Gastrocnemius medialis (tissue), 4 donors: ENCODE measurements around the gene ZCCHC24. TPM values are rescaled to one million over a fixed set of nuclear protein-coding genes. Genes with fewer than 3 reads are reported as not detected.

Experiments
- ATAC-seq, 2 donors: fragments of 150-250 bp; one replicate each; pipeline ENCODE4 v1.9.1; 2016
- DNase-seq, 2 donors: peaks; one replicate each; pipeline ENCODE4 v3.0.0-alpha.2; 2019
- H3K27ac ChIP-seq, 4 donors: fragments of 200-600 bp; sonication (generic); 1 replicate in 1 of 4; 2 replicates in 3 of 4; pipeline ENCODE4 v1.5.1; 2016 to 2018; ENCODE audit warnings: mild to moderate bottlenecking in 2 of 4, moderate library complexity in 1 of 4
- H3K27me3 ChIP-seq, 3 donors: fragments of 200-600 bp; sonication (generic) in 2 of 3; 1 replicate in 1 of 3; 2 replicates in 2 of 3; pipeline versions ENCODE4 v1.5.1 to v1.6.0; 2016 to 2019; ENCODE audit warnings: mild to moderate bottlenecking in 1 of 3, moderate library complexity in 1 of 3
- H3K36me3 ChIP-seq, 2 donors: fragments of 200-600 bp; sonication (generic) in 1 of 2; one replicate each; pipeline ENCODE4 v1.5.1; 2017 to 2018
- H3K4me1 ChIP-seq, 2 donors: fragments of 200-600 bp; sonication (generic) in 1 of 2; one replicate each; pipeline ENCODE4 v1.5.1; 2016 to 2017; ENCODE audit warnings: mild to moderate bottlenecking in 2 of 2
- H3K4me3 ChIP-seq, 4 donors: fragments of 200-600 bp; sonication (generic) in 3 of 4; 1 replicate in 1 of 4; 2 replicates in 3 of 4; pipeline ENCODE4 v1.5.1; 2016 to 2019; ENCODE audit warnings: mild to moderate bottlenecking in 2 of 4
- H3K9me3 ChIP-seq, 3 donors: fragments of 200-600 bp; sonication (generic) in 2 of 3; 1 replicate in 1 of 3; 2 replicates in 2 of 3; pipeline ENCODE4 v1.5.1; 2016 to 2019
- POLR2A ChIP-seq, 2 donors: fragments of 450-650 bp; IDR thresholded peaks; one replicate each; pipeline ENCODE4 v1.6.1; 2017; ENCODE audit warnings: antibody characterized with exemption in 2 of 2, mild to moderate bottlenecking in 2 of 2, moderate library complexity in 2 of 2
- in situ Hi-C, 4 donors: fragments of 200-750 bp; cut with MboI; loops; one replicate each; pipeline versions ENCODE4 v1.15.0 to v1.8.0; 2017; ENCODE audit warnings: low sequenced_read_pairs in 4 of 4
- intact Hi-C: fragments of 100-400 bp; cut with DNase I; formaldehyde crosslinking; loops from one replicate; pipeline ENCODE4 v1.15.1; 2023; ENCODE audit warnings: low total_unique reads
- total RNA-seq, 4 donors: library from RNA; depleted of rRNA; stranded (reverse); fragments of >200 nt; gene quantifications; one replicate each; pipeline versions ENCODE4 v1.1.0 to v1.2.3, GENCODE V29; 2016
- TF ChIP-seq, protein P1 (sequence below), 5 experiments: fragments of 450-650 bp in 3 of 5; fragments of 200-600 bp in 2 of 5; sonication (generic) in 2 of 5; IDR thresholded peaks in 4 of 5; conservative IDR thresholded peaks in 1 of 5; 1 replicate in 4 of 5; 2 replicates in 1 of 5; pipeline ENCODE4 v1.5.1; 2016 to 2019; ENCODE audit warnings: antibody characterized with exemption in 5 of 5, mild to moderate bottlenecking in 3 of 5, moderate library complexity in 3 of 5

Gene ZCCHC24
- total RNA-seq, 4 donors from 2014 or later: 59.6 to 122 (median 84.5) TPM

DNA sequence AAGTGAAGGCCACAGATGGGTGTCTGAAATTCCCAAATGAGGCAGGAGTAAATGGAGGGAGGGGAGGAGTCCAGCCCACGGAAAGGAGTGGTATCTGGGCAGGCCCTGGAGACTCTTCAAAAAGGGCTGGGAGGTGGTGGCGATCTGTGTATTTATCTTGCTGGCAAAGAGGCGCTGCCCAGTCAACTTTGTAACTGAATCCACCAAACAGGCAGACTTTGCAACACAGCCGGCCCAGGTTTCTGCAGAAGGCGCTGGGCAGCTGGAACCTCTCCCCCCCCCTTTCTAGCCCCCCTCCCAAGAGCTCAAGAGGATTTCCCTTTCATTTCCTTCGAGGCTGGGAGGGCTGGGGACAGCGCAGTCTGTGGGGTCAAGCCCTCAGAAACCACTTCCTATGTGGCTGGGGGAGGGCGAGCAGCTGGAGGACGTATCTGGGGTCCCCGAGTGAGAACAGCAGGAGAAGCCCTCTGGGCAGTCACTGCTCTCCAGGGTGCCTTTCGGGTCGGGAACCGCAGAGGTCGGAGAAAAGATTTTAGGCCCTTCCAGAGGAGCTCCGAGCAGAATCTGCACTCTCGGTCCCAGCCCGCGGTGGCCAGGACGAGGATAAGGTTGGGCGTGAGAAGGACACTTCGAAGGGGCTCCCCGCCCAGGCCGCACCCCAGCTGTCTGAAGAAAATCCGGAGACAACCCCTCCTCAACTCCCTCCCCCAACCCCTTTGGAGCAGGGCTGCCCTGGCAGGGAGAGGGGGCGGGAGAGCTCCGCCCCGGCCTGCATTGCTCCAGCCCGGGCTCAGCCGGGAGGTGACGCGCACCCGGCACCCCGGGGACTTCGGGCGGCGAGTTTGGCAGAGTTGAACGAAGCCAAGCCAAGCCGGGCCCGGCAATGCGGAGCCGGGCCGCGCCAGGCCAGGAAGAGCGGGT lies 965 bp downstream of the ZCCHC24 start:
- intact Hi-C loops: loop anchor here (2.0 to 10.0 kb wide), 4 partner anchors 46 to 1472 kb away; partner anchors contain the start of gene ANXA11
- Histone ChIP-seq H3K27me3 (no peaks in the 10 kb centered on the region), H3K4me3 (peak overlapping the region; percentile 69 to 88 (median 71)), H3K27ac (peak overlapping the region; percentile 91 to 98 (median 94)), H3K4me1 (peaks cover 73 to 81% of the 10 kb centered on the region in 2 donors), H3K9me3 (no peaks in the 10 kb centered on the region), H3K36me3 (no peaks in the 10 kb centered on the region)
- in situ Hi-C loops: loop anchor here in 1 of 4 donors (25.0 kb wide), 1 partner anchor 357 kb away; no protein-coding TSS in a partner anchor
- ATAC-seq: peak; percentile 26 to 30
- TF ChIP-seq, protein P1, sequence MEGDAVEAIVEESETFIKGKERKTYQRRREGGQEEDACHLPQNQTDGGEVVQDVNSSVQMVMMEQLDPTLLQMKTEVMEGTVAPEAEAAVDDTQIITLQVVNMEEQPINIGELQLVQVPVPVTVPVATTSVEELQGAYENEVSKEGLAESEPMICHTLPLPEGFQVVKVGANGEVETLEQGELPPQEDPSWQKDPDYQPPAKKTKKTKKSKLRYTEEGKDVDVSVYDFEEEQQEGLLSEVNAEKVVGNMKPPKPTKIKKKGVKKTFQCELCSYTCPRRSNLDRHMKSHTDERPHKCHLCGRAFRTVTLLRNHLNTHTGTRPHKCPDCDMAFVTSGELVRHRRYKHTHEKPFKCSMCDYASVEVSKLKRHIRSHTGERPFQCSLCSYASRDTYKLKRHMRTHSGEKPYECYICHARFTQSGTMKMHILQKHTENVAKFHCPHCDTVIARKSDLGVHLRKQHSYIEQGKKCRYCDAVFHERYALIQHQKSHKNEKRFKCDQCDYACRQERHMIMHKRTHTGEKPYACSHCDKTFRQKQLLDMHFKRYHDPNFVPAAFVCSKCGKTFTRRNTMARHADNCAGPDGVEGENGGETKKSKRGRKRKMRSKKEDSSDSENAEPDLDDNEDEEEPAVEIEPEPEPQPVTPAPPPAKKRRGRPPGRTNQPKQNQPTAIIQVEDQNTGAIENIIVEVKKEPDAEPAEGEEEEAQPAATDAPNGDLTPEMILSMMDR (IDR thresholded peaks at IDR 0.05 in 4 of 5, conservative IDR thresholded peaks at IDR 0.05 in 1 of 5): no peak
- peak in 1 of 2 donors; percentile 73 for TF ChIP-seq POLR2A (IDR thresholded peaks at IDR 0.05)
- peak; percentile 75 to 89 for DNase-seq

DNA sequence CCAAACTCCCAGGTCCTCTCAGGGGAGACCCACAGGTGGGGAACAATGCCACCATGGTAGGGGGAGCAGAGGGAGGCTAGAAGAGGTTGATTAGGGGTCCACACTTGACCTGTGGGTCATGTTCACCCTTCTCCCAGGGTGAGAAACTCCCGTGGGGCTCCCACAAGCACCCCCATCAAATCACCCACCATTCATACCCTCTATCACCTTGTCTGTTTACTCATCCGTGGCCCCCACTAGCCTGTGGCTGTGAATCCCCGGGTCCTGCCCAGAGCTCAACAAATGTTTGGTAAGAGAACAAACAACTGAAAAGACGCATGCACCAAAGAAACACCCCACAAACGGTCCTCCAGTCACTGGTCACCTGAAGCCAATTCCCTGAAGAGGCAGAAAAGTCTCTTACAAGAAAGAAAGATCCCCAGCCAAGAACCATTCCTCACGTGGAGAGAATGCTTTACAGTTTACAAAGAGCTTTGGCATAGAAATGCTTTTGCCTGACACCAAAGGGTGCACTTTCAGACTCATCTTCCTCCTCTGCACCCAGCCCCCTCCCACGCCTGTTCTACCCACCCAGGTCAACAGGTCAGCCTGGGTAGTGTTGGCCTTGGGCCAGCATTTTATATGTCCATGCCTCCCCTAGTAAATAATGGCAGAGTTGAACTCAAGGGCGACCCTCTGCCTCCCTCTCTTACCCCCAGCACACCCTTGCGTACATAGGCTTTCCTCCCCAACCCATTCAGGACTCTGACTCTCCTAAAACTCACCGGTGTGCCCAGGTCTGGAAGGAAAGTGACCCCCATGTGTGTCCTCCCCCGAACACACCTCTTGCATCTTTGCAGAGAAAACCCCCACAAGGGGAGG lies 1.9 kb downstream of the ZCCHC24 start:
- Histone ChIP-seq H3K9me3 (no peaks in the 10 kb centered on the region), H3K4me3 (peak overlapping the region; percentile 69 to 88 (median 71)), H3K4me1 (peaks cover 74 to 82% of the 10 kb centered on the region in 2 donors), H3K27ac (peak overlapping the region; percentile 91 to 98 (median 94)), H3K36me3 (no peaks in the 10 kb centered on the region), H3K27me3 (no peaks in the 10 kb centered on the region)
- ATAC-seq (no peak), DNase-seq (no peak)
- no peak for TF ChIP-seq POLR2A (IDR thresholded peaks at IDR 0.05)
- in situ Hi-C loops (loop anchor here in 1 of 4 donors (25.0 kb wide), 1 partner anchor 356 kb away; no protein-coding TSS in a partner anchor), intact Hi-C loops (loop anchor here (2.0 to 10.0 kb wide), 3 partner anchors 45 to 1471 kb away; no protein-coding TSS in a partner anchor)

GRCh38 chr10:79442171-79443040 lies 3.0 kb downstream of the ZCCHC24 start:
- in situ Hi-C loops (loop anchor here in 1 of 4 donors (25.0 kb wide), 1 partner anchor 355 kb away; no protein-coding TSS in a partner anchor), intact Hi-C loops (loop anchor here (5.0 to 10.0 kb wide), 2 partner anchors 288 to 1470 kb away; no protein-coding TSS in a partner anchor)
- ATAC-seq (no peak), DNase-seq (no peak)
- H3K9me3 ChIP-seq: no peaks in the 10 kb centered on the region
- H3K4me3 ChIP-seq: peak overlapping the region; percentile 69 to 88 (median 71)
- H3K36me3 ChIP-seq: no peaks in the 10 kb centered on the region
- peaks cover 78 to 82% of the 10 kb centered on the region in 2 donors for H3K4me1 ChIP-seq
- no peaks in the 10 kb centered on the region for H3K27me3 ChIP-seq
- TF ChIP-seq, protein P1 (IDR thresholded peaks at IDR 0.05 in 4 of 5, conservative IDR thresholded peaks at IDR 0.05 in 1 of 5): no peak
- H3K27ac ChIP-seq: peak overlapping the region; percentile 91 to 98 (median 94)

- peaks cover 79 to 82% of the 10 kb centered on the region in 2 donors for H3K4me1 ChIP-seq
- no peaks in the 10 kb centered on the region for H3K36me3 ChIP-seq
- DNase-seq: no peak
- in situ Hi-C loops (loop anchor here in 1 of 4 donors (25.0 kb wide), 1 partner anchor 354 kb away; no protein-coding TSS in a partner anchor), intact Hi-C loops (loop anchor here (2.0 to 10.0 kb wide), 3 partner anchors 17 to 1469 kb away; no protein-coding TSS in a partner anchor)
- peak overlapping the region in 1 of 4 donors; percentile 9 for H3K4me3 ChIP-seq
- ATAC-seq: no peak
- H3K27me3 ChIP-seq: no peaks in the 10 kb centered on the region
- no peaks in the 10 kb centered on the region for H3K9me3 ChIP-seq
- no peak for TF ChIP-seq POLR2A (IDR thresholded peaks at IDR 0.05)
- TF ChIP-seq, protein P1 (IDR thresholded peaks at IDR 0.05 in 4 of 5, conservative IDR thresholded peaks at IDR 0.05 in 1 of 5): no peak
- H3K27ac ChIP-seq: peak overlapping the region; percentile 91 to 98 (median 94)
Observed at GRCh38 chr10:79441433-79441832, 4.0 kb downstream of the ZCCHC24 start.
